Measurements from ENCODE around the gene DMRTC1B.
"Not testable (repeated sequence)": the region's sequence is repeated elsewhere in the genome, so short reads cannot be mapped to it uniquely, and the experiment has no call there.

Gene DMRTC1B

GRCh38 chrX:72889740-72890139 lies 113.0 kb downstream of the DMRTC1B start:
- DNase-seq (ENCODE audit: insufficient read length, low spot score); FAIRE-seq: not testable (repeated sequence)
